Adipose tissue (tissue), 3 donors: ENCODE measurements around the gene CMSS1. TPM values are rescaled to one million over a fixed set of nuclear protein-coding genes. Genes with fewer than 3 reads are reported as not detected.
"Not testable (repeated sequence)": the region's sequence is repeated elsewhere in the genome, so short reads cannot be mapped to it uniquely, and the experiment has no call there.

Source experiments
- H3K27ac ChIP-seq: one replicate; pipeline ENCODE4 v1.5.1; 2013; ENCODE audit warnings: low read depth, low read length
- WGBS, 3 donors: extraction: QIAGEN DNeasy Blood & Tissue Kit; methylation state at CpG; one replicate each; pipeline ENCODE4 v1.1.7; 2013; 5-methylcytosine and 5-hydroxymethylcytosine counted together
- polyA plus RNA-seq, 3 donors: library from polyadenylated mRNA; stranded (reverse); fragments of 200-250 nt; gene quantifications; one replicate each; pipeline ENCODE4 v1.2.3, GENCODE V29; 2013
- donor health status: healthy with polysubstance abuse.
- donor health status: Bipolar disorder and iron deficiency.
- donor health status: healthy.

CMSS1 gene
- polyA plus RNA-seq, 3 donors = 19.7 to 30.5 (median 27.6) TPM

DNA sequence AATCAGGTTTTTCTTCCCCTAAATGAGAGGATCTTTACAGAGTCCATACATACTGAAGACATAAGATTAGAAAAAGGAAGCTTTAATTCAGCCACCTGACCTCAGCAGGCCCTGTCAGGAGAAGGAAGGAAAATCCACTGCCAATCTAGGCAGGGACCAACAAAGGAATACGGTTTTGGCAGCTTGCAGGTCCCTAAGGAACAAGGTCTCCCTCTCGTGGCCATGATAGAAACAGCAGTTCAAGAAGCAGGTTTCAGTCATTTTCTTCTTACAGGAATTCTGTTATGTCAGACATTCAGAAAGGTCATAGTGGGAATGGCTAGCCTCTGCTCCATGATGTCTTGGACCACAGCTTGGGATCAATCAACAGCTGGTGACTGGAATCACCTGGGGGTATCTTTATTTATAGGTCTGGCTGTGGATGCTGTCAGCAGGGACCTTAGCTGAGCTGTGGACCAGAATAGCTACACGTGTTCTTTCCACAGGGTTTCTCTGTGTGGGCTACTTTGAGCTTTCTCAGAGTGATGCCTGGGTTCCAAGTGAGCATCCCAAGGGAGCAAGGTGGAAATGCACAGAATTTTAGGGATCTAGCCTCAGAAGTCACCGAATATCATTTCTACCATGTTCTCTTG, 9.4 kb upstream of the CMSS1 start:
- H3K27ac ChIP-seq = no peak overlapping the region
- WGBS, 3 donors = 46 to 52% (median 47%) methylated on average over 4 of the region's 4 CpGs

GRCh38 chr3:99809565-99809964, 8.1 kb upstream of the CMSS1 start:
- H3K27ac ChIP-seq = no peak overlapping the region
- 82 to 91% (median 89%) methylated on average over 2 of the region's 2 CpGs for WGBS, 3 donors

DNA sequence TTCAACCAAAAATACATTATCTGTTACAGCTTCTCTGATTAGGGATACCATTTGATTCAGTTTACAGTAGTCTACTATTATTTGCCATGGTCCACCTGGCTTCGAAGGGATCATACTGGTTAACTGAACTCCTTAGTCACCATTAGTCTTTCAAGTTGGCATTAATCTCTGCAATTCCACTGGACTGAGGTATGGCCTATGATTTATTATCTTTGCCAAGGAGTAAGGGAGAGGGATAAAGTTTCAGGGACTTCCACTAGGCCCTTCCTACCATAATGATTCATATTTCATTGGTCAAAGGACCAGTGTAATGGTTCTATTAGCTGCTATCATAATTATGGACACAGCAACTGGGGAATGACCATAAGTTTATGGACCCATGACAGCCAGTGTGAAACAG, 7.3 kb upstream of the CMSS1 start:
- WGBS, 3 donors = 93 to 97% (median 95%) methylated on average over 1 of the region's 1 CpG
- no peak overlapping the region for H3K27ac ChIP-seq

GRCh38 chr3:99817047-99817436, 620 bp upstream of the CMSS1 start:
- WGBS, 3 donors = 1 to 3% (median 3%) methylated on average over 15 of the region's 15 CpGs

DNA sequence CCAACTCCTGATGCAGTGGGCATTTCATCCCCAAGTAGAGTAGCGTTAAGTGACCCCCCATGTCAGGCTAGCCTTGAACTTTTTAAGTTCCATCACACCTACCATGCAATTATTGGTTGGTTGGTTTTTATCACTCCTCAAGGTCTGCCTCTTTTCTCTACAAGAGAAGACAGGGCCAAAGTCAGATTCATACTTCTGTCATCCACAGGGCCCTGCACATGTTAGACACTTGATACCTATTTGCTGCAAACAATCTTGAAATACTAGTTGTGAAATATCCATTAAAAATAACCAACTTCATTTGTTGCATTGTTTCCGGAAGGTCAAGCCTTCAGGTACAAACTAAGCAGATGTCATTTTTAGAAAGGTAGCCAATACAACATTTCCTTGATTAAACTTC, 1.2 kb downstream of the CMSS1 start:
- H3K27ac ChIP-seq = no peak overlapping the region
- 84 to 95% (median 86%) methylated on average over 2 of the region's 2 CpGs for WGBS, 3 donors

More at GRCh38 chr3:99817047-99817436, 620 bp upstream of the CMSS1 start:
- H3K27ac ChIP-seq = no peak overlapping the region

- no peak overlapping the region for H3K27ac ChIP-seq
- 71 to 86% (median 79%) methylated on average over 14 of the region's 14 CpGs for WGBS, 3 donors
Measured at GRCh38 chr3:99823723-99824711, 6.4 kb downstream of the CMSS1 start.

GRCh38 chr3:99825004-99825640, 7.5 kb downstream of the CMSS1 start:
- H3K27ac ChIP-seq = no peak overlapping the region
- WGBS, 3 donors = 62 to 68% (median 67%) methylated on average over 3 of the region's 3 CpGs

- H3K27ac ChIP-seq = no peak overlapping the region
- 92 to 94% (median 94%) methylated on average over 3 of the region's 3 CpGs for WGBS, 3 donors
Measured at GRCh38 chr3:99829844-99830243, 12.2 kb downstream of the CMSS1 start.

DNA sequence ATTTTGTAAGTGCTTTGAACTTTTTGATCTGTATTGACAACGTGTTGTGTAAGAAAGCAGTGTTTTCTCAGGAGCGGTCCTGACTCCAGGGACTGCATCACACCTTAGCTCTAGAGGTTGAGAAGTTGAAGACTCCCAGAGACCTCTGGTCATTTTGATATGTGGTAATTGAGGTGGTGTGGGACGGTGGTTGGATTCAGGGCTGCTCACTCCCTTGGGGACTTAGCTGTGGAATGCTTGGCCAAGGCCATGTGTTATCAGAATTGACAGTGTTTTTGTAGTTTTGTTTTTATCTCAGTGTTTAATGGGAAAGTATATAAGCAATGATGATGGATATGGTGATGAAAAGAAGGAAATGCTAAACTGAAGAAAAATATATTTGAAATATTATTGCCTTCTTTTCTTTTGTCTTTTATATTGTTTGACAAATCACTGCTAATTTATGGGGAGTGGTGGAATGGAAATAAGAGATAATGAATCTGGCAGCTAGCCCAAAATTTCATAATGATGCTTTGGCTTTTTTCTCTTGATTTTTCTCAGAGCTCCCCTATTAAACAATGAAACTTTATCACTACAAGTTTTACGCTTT, 16.0 kb downstream of the CMSS1 start:
- 45 to 60% (median 54%) methylated on average over 4 of the region's 4 CpGs for WGBS, 3 donors
- no peak overlapping the region for H3K27ac ChIP-seq

DNA sequence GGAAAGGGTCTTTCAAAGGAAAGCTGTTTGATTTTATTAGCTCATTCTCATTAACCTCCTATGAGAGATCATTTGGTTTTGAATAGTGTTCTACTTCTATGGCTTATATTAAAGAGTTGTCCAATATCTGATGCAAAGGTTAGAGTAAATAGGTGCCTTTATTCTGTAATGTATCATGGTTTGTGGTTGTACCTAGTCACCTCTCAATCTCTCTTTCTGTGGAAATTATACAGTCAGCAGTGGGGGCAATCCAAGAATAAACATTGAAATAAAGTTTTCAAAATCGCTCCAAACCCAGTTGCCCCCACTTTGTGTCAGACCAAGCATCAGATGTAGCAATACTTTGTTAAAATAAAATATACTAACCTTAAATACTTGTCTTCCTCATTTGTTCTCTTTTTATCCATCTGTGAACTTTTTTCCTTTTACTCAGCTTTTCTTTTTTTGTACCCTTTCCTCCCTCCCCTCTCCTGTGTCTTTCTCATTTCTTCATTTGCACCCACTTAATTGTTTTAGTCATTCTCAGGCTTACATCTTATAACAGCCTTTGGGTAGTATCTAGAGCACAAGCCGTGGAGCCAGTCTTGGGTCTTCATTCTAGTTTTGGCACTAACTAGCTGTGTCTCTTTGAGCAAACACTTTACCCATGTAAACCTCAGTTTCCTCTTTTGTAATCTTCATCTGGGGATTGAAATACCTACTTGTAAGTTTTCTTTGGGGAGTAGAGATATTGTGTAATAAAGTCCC, 16.7 kb downstream of the CMSS1 start:
- 82 to 91% (median 84%) methylated on average over 2 of the region's 2 CpGs for WGBS, 3 donors

GRCh38 chr3:99836681-99837080, 19.0 kb downstream of the CMSS1 start:
- H3K27ac ChIP-seq = no peak overlapping the region
- WGBS, 3 donors = 59 to 77% (median 63%) methylated on average over 3 of the region's 3 CpGs

More for the DNA sequence above, 16.7 kb downstream of the CMSS1 start:
- H3K27ac ChIP-seq = no peak overlapping the region

- no peak overlapping the region for H3K27ac ChIP-seq
- 90 to 95% (median 93%) methylated on average over 1 of the region's 1 CpG for WGBS, 3 donors
Measured at GRCh38 chr3:99837715-99838114, 20.1 kb downstream of the CMSS1 start.

GRCh38 chr3:99838755-99839154, 21.1 kb downstream of the CMSS1 start:
- H3K27ac ChIP-seq = no peak overlapping the region

DNA sequence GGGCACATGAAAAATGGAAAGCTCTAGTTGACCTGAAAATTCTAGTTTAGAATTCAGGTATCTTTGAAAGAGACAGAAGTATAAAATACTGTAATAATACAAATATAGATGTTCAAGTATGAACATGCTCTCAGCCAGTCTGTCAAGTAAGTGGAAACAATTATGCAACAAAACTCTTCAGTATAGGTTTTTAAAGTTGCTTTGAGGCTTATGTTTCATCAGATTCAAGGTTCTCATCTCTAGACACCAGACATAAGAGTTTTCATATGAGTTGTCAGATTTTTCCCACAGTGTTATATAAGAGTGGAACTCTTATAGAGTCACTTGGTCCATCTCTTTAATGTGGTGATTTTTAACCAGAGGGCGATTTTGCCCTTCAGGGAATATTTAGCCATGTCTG, 22.0 kb downstream of the CMSS1 start:
- WGBS, 3 donors = 90 to 93% (median 91%) methylated on average over 1 of the region's 1 CpG
- H3K27ac ChIP-seq = no peak overlapping the region

GRCh38 chr3:99841949-99842348, 24.3 kb downstream of the CMSS1 start:
- 96 to 98% (median 96%) methylated on average over 4 of the region's 4 CpGs for WGBS, 3 donors
- not testable (repeated sequence) for H3K27ac ChIP-seq

- WGBS, 3 donors = 44 to 53% (median 50%) methylated on average over 2 of the region's 2 CpGs
- H3K27ac ChIP-seq = no peak overlapping the region
Measured at GRCh38 chr3:99842826-99843589, 25.3 kb downstream of the CMSS1 start.

- H3K27ac ChIP-seq = no peak overlapping the region
- WGBS, 3 donors = 45 to 68% (median 61%) methylated on average over 10 of the region's 10 CpGs
Measured at GRCh38 chr3:99843590-99844258, 26.1 kb downstream of the CMSS1 start.
